Transverse colon (tissue), 4 donors: ENCODE measurements around the gene CD37.

ENCODE experiments used
- CTCF ChIP-seq, 5 experiments: fragments of 200-600 bp in 3 of 5; fragments of 450-650 bp in 2 of 5; sonication (generic) in 3 of 5; IDR thresholded peaks; 1 replicate in 2 of 5; 2 replicates in 3 of 5; pipeline ENCODE4 v1.5.1; 2016 to 2017; ENCODE audit warnings: antibody characterized with exemption in 5 of 5, inconsistent platforms in 3 of 5, mild to moderate bottlenecking in 2 of 5, moderate library complexity in 1 of 5
- EP300 ChIP-seq: sonication (generic); formaldehyde crosslinking; IDR thresholded peaks from one replicate; pipeline ENCODE4 v1.6.1; 2017; ENCODE audit warnings: antibody characterized with exemption, low read depth
- POLR2A ChIP-seq: fragments of 450-650 bp; IDR thresholded peaks from one replicate; pipeline ENCODE4 v1.6.1; 2016; ENCODE audit warnings: antibody characterized with exemption, mild to moderate bottlenecking, moderate library complexity
- POLR2AphosphoS5 ChIP-seq, 3 donors: sonication (generic); formaldehyde crosslinking; IDR thresholded peaks; one replicate each; pipeline ENCODE4 v1.6.1; 2016; ENCODE audit warnings: antibody characterized with exemption in 3 of 3

DNA sequence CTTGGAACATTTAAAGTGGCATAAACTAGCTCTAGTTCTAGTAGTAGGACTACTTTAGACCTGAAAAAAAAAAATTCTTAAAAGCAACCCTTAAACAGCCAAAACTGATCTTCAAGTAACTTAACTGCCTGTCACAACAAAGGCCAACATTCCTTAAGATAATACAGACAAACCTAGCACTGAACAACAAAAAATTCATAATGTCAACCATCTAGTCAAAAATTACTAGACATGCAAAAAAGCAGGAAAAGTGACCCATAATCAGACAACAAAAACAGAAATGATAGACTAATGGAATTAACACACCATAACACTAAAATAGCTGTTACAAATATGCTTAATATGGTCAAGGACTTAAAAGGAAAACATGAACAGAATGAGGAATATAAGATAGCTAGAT is 16.9 kb upstream of the CD37 start:
- no peak for TF ChIP-seq CTCF (IDR thresholded peaks at IDR 0.05)
- TF ChIP-seq POLR2AphosphoS5 (IDR thresholded peaks at IDR 0.05): no peak
- TF ChIP-seq POLR2A: no peak
- TF ChIP-seq EP300: no peak
